ENCODE results near the gene ELK3. TPM values are rescaled to one million over a fixed set of nuclear protein-coding genes. Genes with fewer than 3 reads are reported as not detected.

ELK3 gene
- total RNA-seq, 1 experiment from 2014 or later: 34.1 TPM

DNA sequence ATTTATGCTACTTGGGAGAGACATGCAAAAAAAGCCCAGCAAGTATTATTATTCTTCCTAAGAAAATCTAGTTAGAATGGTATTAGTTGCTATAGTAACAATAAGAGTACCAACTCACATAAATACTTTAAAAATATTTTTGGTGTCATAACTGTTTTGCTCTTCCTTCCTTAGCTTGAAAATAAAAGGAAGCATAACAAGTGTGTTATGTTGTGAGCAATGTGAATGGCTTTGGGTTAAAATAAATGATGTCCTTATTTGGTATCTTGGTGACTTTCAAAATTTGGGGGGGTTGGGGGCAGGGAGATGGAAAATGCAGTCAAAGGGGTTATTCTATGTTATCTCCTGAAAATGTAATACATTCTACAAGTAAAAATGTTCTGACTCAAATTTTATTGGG, 91.0 kb downstream of the ELK3 start:
- Mint-ChIP-seq H3K9me3 (ENCODE audit: low read depth, unreplicated experiment) (no peaks in the 10 kb centered on the region), H3K27ac (ENCODE audit: unreplicated experiment) (no peak overlapping the region), H3K4me1 (ENCODE audit: low read depth, unreplicated experiment) (no peaks in the 10 kb centered on the region), H3K27me3 (ENCODE audit: unreplicated experiment) (no peaks in the 10 kb centered on the region), H3K4me3 (ENCODE audit: low read depth, unreplicated experiment) (no peak overlapping the region), H3K36me3 (ENCODE audit: insufficient read depth, unreplicated experiment) (peaks cover 5% of the 10 kb centered on the region)
- CTCF ChIA-PET: interaction anchor here (0.6 kb wide), 1 partner anchor 188 kb away, joined by 3 read pairs; no protein-coding TSS in a partner anchor
- BruUV-seq (replicated peaks): no TSS peak
- TF ChIP-seq, protein P1, sequence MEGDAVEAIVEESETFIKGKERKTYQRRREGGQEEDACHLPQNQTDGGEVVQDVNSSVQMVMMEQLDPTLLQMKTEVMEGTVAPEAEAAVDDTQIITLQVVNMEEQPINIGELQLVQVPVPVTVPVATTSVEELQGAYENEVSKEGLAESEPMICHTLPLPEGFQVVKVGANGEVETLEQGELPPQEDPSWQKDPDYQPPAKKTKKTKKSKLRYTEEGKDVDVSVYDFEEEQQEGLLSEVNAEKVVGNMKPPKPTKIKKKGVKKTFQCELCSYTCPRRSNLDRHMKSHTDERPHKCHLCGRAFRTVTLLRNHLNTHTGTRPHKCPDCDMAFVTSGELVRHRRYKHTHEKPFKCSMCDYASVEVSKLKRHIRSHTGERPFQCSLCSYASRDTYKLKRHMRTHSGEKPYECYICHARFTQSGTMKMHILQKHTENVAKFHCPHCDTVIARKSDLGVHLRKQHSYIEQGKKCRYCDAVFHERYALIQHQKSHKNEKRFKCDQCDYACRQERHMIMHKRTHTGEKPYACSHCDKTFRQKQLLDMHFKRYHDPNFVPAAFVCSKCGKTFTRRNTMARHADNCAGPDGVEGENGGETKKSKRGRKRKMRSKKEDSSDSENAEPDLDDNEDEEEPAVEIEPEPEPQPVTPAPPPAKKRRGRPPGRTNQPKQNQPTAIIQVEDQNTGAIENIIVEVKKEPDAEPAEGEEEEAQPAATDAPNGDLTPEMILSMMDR (IDR thresholded peaks at IDR 0.05; ENCODE audit: unreplicated experiment): no peak
- intact Hi-C loops (cut with micrococcal nuclease; ENCODE audit: unreplicated experiment): no loop called here
- no peak for DNase-seq

DNA sequence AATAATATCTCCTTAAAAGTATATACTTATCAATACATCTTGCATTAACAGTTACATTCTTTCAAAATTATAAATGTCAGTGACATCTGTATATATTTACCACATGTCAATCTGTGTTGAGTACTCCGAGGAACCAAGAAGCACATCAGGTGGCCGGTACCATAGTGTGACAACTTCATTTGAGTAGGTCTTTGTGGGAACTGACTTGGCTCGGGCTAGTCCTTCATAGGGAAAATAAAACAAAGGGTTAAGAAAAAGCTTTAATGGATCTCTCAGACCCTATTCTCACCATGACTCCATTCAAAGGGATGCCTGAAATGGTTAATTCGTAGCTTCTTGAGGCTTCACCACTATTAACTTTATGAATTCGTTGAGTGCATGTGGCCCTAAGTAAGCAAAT, 94.9 kb downstream of the ELK3 start:
- no peaks in the 10 kb centered on the region for H3K4me1 Mint-ChIP-seq (ENCODE audit: low read depth, unreplicated experiment)
- no peak overlapping the region for H3K27ac Mint-ChIP-seq (ENCODE audit: unreplicated experiment)
- TF ChIP-seq, protein P1 (IDR thresholded peaks at IDR 0.05; ENCODE audit: unreplicated experiment): no peak
- no TSS peak for BruUV-seq (replicated peaks)
- CTCF ChIA-PET: no interaction called here
- H3K27me3 Mint-ChIP-seq (ENCODE audit: unreplicated experiment): no peaks in the 10 kb centered on the region
- intact Hi-C loops (cut with micrococcal nuclease; ENCODE audit: unreplicated experiment): no loop called here
- DNase-seq: no peak
- no peaks in the 10 kb centered on the region for H3K9me3 Mint-ChIP-seq (ENCODE audit: low read depth, unreplicated experiment)
- no peak overlapping the region for H3K4me3 Mint-ChIP-seq (ENCODE audit: low read depth, unreplicated experiment)
- H3K36me3 Mint-ChIP-seq (ENCODE audit: insufficient read depth, unreplicated experiment): peaks cover 5% of the 10 kb centered on the region

GRCh38 chr12:96293093-96293492, 98.9 kb downstream of the ELK3 start:
- DNase-seq: no peak
- Mint-ChIP-seq H3K36me3 (ENCODE audit: insufficient read depth, unreplicated experiment) (peaks cover 16% of the 10 kb centered on the region), H3K9me3 (ENCODE audit: low read depth, unreplicated experiment) (no peaks in the 10 kb centered on the region), H3K27me3 (ENCODE audit: unreplicated experiment) (no peaks in the 10 kb centered on the region), H3K4me1 (ENCODE audit: low read depth, unreplicated experiment) (no peaks in the 10 kb centered on the region), H3K27ac (ENCODE audit: unreplicated experiment) (no peak overlapping the region), H3K4me3 (ENCODE audit: low read depth, unreplicated experiment) (no peak overlapping the region)
- intact Hi-C loops (cut with micrococcal nuclease; ENCODE audit: unreplicated experiment): loop anchor here (10.0 kb wide), 1 partner anchor 102 kb away; no protein-coding TSS in a partner anchor
- TF ChIP-seq, protein P1 (IDR thresholded peaks at IDR 0.05; ENCODE audit: unreplicated experiment): no peak
- BruUV-seq (replicated peaks): no TSS peak
- CTCF ChIA-PET: no interaction called here

DNA sequence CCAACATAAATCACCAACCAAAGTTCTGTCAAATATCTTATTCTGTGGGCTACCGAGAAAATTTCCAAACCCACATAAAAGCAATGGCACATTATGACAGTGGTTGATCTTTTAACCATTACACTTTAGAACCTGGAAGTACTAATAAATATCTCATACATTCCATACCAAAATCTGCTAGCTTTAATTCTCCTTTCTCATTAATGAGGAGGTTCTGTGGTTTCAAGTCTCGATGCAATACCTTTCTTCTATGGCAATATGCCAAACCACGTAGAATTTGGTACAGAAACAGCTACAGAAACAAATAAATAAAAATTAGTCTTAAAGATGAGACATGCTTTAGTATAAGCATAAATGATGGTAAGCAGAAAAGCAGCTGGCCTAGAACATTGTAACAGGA, 100.7 kb downstream of the ELK3 start:
- BruUV-seq (replicated peaks): no TSS peak
- intact Hi-C loops (cut with micrococcal nuclease; ENCODE audit: unreplicated experiment): loop anchor here (10.0 kb wide), 1 partner anchor 100 kb away; no protein-coding TSS in a partner anchor
- DNase-seq: no peak
- Mint-ChIP-seq H3K4me3 (ENCODE audit: low read depth, unreplicated experiment) (no peak overlapping the region), H3K9me3 (ENCODE audit: low read depth, unreplicated experiment) (no peaks in the 10 kb centered on the region), H3K4me1 (ENCODE audit: low read depth, unreplicated experiment) (no peaks in the 10 kb centered on the region), H3K27me3 (ENCODE audit: unreplicated experiment) (no peaks in the 10 kb centered on the region), H3K27ac (ENCODE audit: unreplicated experiment) (no peak overlapping the region), H3K36me3 (ENCODE audit: insufficient read depth, unreplicated experiment) (peaks cover 15% of the 10 kb centered on the region)
- TF ChIP-seq, protein P1 (IDR thresholded peaks at IDR 0.05; ENCODE audit: unreplicated experiment): no peak
- CTCF ChIA-PET: no interaction called here

All from Calu3 (cell line).